Hematopoietic multipotent progenitor cell treated with erythropoietin and hydrocortisone succinate and interleukin-3 and kit ligand, for 17 days (in vitro differentiated cells): ENCODE results near the gene GALNT1.

Source experiments
- DNase-seq: peaks from one replicate; pipeline ENCODE4 v3.0.0-alpha.2; 2015; ENCODE audit warnings: low spot score

GALNT1 gene

DNA sequence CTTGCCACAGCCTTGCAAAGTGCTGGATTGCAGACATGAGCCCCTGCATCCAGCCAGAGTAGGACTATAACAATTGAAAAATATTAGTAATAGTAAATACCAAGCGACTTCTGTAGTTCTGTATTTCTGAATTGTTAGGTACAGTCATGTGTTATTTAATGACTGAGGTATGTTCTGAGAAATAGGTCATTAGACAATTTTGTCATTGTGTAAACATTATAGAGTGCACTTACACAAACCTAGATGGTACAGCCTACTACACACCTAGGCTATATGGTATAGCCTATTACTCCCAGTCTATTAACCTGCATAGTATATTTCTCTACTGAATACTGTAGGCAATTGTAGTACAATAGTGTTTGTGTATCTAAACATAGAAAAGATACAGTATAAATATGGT is 92.1 kb downstream of the GALNT1 start:
- no peak for DNase-seq

DNA sequence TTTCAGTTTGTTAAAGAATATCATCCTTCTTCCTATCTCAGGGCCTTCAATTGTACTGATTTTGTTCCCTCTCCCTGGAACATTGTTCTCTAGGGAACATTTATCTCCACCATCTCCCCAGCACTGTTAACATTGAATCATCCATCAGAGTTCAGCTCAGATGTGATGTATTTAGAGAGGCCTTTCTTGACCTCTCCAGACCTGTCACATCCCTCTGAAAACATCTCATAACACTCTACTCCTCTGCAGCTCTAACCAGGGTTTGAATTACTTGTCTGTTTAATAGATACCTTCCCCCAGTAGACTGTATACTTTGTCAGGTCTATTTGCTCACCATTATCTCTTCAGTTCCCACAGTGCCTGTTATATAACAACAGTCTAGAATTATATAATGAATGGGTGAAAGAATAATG is 98.6 kb downstream of the GALNT1 start:
- DNase-seq = no peak

DNA sequence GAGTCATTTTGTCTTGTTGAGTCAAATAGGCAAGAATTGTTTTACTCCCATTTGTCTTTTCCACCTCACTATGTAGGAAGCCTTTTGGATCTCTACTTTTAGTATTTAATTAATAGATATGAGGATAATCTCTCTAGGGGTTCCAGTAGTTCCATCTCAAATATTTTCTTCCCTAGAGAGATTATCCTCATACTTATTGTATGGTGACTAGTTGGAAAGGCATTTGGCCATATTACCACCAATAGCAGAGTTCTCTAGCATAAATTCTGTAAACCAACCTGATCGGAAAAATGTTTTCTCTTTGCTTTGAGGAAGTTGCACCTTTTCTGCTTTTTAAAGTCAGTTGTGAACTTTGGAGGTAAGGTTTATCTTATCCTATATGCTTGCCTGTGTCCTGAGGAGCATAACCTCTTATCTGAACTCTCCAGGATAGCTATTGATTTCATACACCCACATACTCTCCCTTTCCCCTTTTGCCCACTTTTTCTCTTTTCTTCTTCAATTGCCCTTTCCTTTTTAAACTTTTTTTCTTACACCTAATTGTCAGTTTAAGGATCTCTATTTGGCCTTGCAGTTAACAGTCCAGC is 100.8 kb downstream of the GALNT1 start:
- DNase-seq = no peak

DNA sequence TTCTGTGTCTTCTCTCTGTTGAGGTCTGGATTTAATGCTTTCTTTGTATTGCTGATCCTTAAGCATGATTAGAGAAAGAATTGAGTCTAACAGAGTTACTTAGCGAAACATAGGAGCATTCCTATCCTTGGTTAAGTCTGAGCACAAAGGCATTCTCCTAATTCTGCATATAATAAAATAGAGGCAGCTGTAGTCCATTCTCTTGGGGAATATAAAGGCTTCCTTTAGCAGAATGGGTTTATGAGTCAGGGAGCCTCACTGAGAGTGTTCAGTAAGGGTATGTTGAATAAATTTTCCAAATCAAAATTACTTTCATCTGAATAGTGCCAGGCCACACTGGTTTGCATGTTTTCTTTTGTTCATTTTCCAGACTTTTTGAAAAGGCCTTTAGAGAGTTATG is 101.5 kb downstream of the GALNT1 start:
- DNase-seq = no peak

DNA sequence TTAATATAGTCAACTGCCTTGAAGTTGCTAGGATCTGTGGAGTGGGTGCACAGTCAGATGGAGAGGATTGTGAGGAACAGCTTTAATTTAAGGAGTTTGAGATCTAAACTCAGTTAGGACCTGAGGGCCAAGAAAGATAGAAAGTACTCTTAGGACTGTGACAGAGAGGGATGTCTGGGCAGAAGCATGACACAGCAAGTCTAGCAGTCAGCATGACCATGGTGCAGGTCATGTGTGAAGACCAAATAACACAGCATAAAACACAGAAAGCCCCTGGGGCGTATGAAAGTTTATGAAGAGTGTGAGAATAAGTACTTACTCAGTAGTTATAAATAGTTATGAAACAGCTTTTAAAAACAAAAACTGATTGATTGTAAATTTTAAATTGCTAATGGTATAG is 107.2 kb downstream of the GALNT1 start:
- DNase-seq = no peak

DNA sequence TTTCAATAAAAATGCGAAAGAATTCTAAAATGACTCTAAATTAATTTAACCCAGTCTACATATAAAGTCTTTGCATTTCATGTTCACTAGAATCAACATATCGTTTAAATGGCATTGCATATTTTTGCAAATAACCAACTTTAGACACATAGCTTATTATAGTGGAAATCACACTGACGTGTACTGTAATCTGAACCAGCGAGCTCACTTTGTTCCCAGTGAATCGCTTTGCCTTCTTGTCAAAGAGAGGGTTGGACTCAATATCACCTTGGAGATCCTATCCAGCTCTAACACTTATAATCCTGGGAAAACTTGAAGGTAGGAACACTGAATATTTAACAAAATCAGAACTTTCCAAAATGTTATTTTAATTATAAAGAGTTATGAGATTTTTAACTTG is 108.2 kb downstream of the GALNT1 start:
- no peak for DNase-seq

DNA sequence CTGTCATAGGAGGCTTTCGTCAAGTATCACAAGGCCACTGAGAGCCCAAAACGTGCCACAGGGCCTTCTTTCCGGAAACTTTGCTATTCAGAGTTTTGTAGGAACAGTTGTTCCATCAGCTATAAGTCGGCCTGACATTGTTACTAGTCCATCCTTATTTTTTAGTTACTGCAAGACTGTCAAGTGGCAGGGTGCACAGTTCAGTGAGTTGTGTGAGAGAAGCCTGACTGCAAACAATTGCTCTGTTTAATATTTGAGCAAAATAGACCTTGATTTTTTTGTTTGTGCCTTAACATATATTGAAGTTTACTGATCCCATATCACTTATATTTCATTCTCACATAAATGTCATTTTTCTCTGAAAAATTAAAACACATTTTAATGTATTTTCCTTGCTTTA is 110.1 kb downstream of the GALNT1 start:
- DNase-seq = no peak

DNA sequence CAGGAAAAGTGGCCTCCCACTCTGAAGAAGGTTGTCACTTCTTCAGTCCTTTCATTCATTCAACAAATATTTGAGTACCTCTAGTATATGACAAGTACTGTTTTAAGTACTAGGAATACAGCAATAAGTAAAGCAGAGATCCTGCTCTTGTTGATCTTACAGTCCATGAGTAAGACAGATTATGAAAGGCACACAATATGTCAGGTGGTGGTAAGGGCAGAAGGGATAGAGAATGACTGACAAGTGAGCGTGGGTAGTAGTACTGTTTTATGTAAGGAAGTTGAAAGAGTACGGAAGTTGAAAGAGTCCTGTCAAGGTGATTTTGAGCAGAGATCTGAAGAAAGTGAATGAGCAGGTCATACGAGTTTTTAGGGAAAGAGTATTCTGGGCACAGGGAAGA is 111.3 kb downstream of the GALNT1 start:
- DNase-seq = no peak

DNA sequence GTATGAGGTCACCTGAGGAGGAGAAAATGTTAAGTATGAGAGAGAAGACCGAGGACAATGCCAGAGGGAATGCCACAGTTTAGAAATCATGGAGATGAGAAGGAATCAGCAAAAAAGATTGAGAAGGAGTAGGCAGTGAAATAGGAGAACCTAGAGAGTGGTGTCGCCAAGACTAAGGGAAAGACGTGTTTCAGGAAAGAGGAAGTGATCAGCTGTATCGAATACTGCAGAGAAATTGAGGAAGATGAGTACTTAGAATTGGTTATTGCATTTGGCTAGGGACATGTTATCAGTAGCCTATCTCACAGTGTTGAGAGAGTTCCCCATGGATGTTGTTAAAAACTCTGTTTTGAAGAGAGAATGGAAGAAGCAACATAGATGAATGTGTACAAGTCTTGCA is 112.3 kb downstream of the GALNT1 start:
- DNase-seq = no peak

DNA sequence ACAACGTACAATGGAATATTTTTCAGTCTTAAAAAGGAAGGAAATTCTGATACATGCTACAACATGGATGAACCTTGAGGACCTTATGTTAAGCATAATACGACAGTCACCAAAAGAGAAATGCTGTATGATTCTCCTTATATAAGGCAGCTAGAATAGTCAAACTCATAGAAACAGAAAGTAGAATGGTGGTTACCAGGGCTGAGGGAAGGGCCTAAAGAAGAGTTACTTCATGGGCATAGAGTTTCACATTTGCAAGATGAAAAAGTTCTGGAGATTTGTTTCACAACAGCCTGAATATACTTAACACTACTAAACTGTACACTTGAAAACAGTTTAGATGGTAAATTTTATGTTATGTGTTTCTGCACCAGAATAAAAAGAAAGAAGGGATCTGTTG is 113.3 kb downstream of the GALNT1 start:
- no peak for DNase-seq

DNA sequence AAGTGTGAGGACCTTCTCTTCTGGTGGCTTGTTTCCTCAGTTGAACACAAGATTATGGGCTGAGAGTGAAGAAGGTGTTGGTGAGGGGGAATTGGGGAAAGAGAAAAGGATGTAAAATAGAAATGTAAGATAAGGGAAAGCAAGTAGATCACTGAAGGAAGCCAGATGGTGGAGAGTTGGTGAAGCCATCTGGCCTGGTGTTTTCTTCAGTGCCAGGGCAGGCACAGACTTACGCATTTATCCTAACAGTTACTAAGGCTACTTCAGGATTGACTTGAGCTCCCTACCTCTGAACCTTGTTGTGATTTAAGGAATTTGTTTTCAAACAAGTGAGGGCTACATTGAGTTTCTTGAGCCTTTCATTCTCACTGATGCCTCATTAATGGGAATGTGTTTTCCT is 113.8 kb downstream of the GALNT1 start:
- no peak for DNase-seq

DNA sequence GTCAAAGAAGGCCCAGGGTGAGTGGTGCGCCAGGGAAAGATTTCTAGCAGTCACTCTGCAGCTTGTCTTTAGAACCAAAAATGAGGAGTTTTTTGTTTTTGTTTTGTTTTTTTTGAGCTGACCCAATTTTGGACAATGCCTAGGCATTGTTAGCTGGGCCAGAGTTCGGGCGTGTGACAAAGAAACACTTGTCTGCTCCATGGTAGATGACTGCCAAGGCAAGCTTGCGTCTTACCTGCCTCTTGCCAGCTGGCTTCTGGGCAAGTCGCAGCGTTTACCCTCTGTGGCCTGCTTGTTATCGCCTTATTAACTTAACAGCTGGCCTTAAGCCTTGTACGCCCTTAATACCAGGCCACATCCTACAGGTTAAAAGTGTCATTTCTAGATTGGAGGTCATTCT is 114.3 kb downstream of the GALNT1 start:
- no peak for DNase-seq

DNA sequence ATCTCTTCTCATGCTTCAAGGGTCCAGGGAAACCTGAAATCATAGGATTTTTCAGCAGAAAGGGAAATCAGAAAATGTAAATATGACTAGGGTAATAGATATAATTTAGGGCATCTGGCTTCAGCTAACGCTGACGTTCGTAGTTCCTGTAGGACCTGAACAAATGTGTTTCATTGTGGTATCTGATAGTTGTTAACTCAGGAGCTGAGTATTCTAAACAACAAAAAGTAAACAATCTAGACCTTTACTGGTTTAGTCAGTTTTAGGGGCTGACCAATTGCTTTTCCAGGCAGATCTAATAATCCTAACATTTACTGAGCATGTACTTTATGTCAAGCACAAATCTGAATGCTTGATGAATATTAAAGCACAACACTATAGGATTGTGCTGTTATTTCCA is 114.8 kb downstream of the GALNT1 start:
- DNase-seq = no peak

DNA sequence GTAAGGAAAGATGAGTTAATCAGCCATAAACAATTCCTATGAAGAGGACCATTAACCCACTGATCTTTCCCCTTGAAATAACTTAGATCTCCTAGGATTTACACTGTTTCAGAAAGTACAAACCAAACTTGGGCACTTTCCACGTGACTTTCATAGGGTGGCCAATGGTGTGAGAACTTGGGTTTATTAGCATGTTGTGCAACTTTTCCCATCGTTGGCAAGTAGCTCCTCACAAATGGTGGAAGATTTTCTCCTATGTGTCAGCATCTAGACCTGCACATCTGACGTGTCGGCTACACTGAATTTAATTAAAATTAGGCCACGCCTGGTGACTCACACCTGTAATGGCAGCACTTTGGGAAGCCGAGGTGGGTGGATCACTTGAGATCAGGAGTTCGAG is 116.3 kb downstream of the GALNT1 start:
- no peak for DNase-seq

DNA sequence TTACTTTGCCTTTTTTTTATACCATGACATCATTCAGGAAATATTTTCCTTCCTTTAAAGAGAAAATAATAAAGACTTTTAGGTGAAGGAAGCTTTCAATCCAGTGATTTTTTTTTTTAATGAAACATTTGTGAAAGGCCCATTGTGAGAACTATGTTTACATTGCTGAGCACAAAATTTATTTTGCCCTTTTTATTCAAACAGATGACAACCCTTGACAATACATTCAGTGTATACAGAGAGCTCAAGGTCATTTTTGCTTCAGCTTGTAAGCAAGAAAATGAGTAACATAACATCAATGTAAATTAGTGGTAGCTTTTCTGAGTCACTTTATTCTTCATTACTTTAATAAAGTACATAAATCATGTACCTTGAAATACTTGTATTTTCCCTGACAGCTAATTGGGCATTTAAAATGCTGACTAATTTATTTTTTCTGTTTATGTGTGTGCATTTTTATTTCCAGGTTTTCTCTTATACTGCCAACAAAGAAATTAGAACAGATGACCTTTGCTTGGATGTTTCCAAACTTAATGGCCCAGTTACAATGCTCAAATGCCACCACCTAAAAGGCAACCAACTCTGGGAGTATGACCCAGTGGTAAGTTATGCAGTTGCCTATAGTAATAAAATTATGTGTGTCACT is 121.6 kb downstream of the GALNT1 start:
- DNase-seq = no peak

DNA sequence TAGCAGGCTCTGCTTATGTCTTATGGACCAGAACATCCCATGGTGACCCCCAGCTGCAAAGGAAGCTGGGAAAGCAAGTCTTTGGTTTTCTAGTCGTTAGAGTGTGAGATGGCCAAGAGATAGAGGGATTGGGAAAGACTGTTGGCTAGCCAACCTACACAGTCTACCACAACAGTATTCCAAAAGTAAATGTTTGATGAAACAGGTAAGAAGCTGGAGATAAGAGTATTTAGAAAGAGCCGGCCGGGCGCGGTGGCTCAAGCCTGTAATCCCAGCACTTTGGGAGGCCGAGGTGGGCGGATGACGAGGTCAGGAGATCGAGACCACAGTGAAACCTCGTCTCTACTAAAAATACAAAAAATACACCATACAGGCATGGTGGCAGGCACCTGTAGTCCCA is 124.4 kb downstream of the GALNT1 start:
- DNase-seq = no peak

DNA sequence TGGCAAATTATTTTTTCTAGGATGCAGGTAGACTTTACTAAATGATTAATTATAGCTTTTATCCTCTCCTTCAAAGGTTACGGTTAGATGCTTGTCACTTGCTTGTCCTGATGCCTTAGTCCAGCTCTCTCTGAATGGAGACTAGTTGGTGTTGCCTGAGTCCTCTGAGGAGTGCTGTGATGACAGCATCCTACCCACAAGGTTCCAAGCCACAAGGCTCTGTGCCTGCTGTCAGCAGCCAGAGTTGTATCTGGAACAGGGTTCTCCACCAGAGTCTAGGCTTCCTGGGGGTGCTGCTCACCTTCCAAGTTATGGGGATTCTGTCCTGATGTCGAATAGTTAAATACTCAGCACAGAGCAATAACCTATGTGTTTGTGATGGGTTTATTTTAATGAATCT is 125.7 kb downstream of the GALNT1 start:
- no peak for DNase-seq

DNA sequence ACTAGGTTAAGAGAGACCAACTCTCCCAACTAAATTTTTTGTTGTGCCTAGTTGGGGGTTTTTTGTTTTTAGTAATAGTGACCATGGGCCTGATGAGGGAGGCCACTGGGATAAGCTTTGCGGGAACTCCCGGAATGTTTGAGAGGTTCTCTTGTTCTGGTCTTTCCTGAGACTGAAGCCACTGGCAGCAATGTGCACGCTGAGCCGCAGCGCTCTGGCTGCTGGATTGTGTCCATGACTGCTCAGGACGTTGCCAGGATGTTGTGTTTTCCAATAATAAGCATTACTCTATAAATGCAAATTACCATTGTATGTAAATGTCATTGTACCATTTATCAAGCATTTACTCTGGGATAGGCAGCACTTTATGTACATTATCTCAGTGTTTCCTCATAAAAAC is 126.1 kb downstream of the GALNT1 start:
- no peak for DNase-seq

DNA sequence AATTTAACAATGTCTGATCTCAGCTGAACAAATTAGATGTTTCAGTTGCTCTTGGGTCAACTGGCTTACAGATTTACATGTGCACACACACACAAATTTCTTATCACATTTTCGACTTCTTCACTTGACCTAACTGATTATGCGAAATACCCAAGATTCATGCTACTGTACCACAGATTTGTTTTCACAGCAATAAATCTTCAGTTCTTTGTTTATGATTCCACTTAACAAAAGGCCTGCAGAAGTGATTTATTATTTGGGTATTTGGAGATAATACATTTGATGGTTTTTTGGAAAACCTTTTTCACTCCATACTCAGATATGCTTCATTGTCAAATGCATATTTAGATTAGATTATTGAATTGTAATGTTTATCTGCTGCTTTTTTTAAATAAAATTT is 129.0 kb downstream of the GALNT1 start:
- DNase-seq = no peak

DNA sequence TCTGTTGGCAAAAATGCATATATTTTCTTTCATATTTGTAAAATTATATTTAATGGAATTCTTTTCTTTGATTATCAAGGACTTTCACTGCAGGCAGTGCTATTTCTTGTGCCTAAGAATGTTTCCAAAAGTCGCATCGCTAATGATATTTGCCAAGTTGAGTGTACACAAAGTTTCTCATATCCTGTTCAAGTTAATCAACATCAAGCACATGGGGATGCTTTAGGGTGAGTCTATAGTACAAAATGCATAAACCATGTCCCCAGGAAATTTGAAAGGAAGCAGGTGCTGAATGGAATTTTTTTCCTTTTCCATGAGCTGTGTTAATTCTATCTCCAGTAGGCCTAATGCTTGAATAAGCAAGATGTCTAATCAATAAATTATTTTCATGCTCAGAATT is 129.7 kb downstream of the GALNT1 start:
- DNase-seq = no peak

DNA sequence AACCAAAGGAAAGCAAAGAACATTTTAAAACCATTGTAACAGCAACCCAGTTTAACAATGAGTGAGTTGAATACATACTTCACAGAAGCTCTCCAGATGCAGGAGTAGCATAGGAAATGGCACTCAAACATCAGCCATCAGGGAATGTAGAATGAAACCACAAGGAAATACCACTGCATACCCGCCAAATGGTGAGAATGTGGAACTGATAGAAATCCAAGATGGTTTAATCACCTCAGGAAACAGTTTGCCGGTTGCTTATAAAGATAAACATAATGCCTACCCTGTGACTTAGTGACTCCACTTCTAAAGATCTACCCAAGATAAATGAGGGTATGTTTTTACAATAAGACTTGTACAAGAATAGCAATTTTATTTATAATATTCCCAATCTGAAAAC is 132.0 kb downstream of the GALNT1 start:
- DNase-seq = no peak

DNA sequence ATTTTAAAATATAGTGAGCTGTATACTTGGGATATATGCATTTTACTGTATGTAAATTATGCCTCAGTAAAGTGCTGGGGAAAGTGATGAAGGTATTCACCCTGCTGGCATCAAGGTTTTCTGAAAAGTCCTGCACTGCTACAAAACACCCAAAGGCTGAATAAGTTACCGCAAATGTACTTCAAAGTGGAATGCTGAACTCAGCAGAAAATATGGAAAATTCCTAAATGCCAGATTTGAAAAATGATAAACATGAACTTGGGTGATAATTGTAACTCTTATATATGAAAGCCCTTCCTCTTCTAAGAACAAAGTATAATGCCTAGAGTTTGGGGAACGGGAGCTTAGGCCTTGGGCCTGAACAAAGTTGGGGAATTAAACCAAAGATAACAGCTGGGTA is 133.0 kb downstream of the GALNT1 start:
- no peak for DNase-seq

DNA sequence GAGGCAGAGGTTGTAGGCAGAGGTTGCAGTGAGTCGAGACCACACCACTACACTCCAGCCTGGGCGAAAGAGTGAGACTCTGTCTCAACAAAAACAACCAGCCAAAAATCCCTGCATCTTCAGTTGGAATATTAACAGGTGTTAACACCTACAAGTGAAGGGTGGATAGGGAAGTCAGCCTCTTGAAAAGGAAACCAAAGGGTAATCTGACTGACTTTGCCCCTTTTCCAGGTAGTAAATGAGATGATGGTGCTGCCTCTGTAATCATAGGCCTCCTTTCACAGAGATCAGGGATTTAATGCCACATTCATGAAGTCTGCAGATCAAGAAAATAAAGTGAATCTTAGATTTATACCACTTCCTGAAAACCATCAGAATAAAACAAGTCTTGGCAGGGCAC is 133.6 kb downstream of the GALNT1 start:
- DNase-seq = no peak

DNA sequence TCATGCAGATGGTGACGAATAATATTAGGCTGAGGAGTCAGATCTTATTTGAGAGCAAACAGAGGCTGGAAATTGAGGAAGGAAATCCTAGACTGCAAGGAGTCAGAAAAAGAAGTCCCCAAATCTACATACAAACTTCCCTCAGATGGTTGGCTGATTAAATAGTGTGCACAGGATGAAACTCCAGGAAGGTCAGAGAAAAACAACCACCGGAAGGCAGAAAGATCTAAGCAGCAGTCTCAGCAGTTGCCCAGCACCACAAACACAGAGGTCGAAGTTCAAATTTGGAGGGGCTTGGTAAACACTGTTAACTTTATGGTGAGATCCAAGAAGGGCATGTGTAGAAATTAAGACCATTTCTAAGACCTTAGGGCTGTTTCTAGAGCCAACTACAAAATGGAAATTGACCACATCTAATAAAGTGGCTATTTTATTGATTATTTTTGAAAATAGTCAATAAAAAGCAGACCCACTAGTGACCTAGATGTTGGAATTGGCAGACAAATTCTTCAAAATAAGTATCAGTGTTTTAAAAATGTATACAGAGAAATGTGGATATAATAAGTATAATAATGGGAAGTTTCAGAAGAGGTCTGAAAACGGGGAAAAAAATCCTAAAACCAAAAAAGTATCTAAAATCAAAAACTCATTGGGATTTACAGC is 134.8 kb downstream of the GALNT1 start:
- no peak for DNase-seq
